Posterior cingulate gyrus (tissue), 11 donors: ENCODE data around the gene SERPINH1.

Source experiments
- DNase-seq, 10 donors: peaks; one replicate each; pipeline versions ENCODE4 v3.0.0 to v3.0.0-alpha.2; 2020 to 2021; ENCODE audit warnings: mixed read lengths in 3 of 10
- intact Hi-C: fragments of 100-400 bp; cut with DNase I; formaldehyde crosslinking; loops from one replicate; pipeline ENCODE4 v1.15.1; 2023

SERPINH1 gene

DNA sequence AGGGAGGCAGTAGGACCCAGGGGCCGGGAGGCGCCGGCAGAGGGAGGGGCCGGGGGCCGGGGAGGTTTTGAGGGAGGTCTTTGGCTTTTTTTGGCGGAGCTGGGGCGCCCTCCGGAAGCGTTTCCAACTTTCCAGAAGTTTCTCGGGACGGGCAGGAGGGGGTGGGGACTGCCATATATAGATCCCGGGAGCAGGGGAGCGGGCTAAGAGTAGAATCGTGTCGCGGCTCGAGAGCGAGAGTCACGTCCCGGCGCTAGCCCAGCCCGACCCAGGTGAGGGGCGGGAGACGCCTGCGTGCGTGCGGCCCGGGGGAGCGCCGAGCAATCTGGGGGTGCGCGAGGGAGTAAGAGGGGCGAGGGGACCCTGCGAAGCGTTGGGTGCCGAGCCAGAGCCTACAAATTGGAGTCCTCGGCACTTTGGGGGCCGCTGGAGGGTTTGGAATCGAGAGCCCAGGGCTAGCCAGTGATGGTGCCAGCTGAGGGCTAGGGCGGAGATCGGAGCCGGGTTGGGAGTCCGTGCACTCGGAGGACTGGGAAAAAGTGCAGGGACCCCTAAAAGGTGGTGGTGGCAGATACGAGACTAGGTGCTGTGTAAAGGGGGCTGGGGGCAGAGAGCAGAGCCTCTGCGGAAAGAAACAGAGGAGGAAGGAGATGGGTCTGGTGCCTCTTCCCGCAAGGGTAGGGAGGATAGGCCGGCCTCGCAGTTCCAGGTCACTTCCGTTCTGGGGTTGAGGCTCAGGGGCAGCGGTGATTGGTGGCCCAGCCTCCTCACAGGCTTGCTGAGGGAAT lies at the start of gene SERPINH1:
Gene SERPINH1 (plus strand): TSS at position 206 of the 788 bp plus-strand sequence. CDS start 4,097 bp downstream, outside the sequence.
- DNase-seq: peak; percentile 47 to 94 (median 66)
- intact Hi-C loops: no loop called here

DNA sequence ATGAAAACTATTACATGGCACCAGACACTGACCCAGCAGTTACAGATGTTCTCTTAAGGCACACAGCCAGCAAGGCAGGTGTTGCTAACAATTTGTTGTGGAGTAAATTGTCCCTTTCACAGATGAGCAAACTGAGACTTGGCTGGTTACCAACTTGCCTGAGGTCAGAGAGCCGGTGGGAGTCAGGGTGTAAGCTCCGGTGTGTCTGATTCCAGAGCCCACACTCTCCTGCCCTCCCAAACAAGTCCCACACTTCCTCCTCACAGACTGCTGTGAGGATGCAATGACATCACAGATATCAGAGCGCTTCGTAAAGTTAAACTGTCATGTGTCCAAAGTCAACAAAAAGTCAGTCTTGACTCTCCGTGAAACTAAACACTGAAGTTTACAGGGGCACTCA lies 48.8 kb upstream of the SERPINH1 start:
- intact Hi-C loops: no loop called here

DNA sequence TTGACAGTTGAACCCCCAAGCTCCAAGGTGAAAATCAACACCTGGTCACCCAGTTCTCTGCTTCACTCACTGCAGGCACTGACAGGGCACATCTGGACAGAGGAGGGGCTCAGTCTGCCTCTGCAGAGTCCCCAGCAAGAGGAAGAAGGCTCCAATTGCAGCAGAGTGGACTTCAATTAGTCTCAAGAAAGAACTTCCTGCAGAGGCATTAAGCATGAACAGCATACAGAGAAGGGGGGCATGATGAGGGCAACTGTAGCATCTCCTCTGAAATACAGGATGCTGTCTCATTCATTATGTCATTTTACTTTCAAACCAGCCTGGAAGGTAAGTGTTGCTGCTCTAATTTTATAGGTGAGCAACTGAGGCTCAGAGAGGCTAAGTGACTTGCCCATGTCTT lies 47.5 kb upstream of the SERPINH1 start:
- no peak for DNase-seq
- intact Hi-C loops: no loop called here

More for the DNA sequence above, 48.8 kb upstream of the SERPINH1 start:
- no peak for DNase-seq

DNA sequence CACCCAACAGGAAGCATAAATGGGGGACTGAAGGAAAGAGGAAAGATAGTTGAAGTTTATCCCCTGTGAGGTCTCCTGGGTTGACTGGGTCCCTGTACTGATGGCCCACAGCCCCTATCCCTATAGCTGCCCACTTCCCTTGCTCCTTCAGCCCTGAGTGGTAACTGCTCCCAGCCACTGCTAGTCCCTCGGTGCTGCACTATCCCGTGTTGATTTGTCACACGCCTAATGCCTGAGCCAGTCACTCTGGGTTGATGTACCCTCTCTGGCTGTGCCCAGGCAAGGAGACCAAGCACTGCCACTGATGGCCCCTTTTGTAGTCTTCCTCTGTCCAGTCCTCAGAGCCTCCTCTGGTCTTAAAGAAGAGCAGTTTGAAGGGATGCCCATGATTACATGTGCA lies 45.9 kb upstream of the SERPINH1 start:
- intact Hi-C loops: no loop called here
- no peak for DNase-seq

DNA sequence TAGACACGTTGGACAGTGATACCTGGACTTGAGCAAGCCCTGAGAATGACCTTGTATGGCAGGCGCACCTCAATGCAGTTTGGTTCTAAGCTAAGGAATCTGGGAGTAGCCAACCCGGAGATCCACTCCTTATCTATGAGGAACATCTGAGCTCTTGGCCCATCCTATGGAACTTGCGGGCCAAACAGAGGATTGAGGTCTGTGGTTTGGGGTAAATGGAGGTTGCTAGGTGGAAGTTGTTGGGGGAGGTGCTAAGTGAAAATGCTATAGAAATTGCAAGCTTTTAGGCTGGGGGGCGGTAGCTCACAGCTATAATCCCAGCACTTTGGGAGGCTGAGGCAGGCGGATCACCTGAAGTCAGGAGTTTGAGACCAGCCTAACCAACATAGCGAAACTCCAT lies 45.2 kb upstream of the SERPINH1 start:
- DNase-seq: no peak
- intact Hi-C loops: no loop called here

DNA sequence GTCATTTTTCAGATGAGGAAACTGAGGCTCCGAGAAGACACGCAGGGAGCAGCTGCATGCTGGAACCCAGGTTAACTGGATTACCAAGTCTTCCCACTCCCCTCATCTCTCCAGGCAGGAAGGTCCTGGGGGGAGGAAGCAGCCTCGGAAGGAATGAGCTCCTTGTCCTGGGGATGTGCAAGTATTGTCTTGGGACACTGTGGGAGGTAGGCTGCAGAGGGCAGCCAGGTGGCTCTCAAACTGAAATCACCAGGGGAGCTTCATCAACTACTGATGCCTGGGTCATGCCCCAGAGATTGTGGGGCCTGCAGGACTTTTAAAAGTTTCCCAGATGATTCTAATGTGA lies 43.9 kb upstream of the SERPINH1 start:
- no peak for DNase-seq
- intact Hi-C loops: no loop called here

DNA sequence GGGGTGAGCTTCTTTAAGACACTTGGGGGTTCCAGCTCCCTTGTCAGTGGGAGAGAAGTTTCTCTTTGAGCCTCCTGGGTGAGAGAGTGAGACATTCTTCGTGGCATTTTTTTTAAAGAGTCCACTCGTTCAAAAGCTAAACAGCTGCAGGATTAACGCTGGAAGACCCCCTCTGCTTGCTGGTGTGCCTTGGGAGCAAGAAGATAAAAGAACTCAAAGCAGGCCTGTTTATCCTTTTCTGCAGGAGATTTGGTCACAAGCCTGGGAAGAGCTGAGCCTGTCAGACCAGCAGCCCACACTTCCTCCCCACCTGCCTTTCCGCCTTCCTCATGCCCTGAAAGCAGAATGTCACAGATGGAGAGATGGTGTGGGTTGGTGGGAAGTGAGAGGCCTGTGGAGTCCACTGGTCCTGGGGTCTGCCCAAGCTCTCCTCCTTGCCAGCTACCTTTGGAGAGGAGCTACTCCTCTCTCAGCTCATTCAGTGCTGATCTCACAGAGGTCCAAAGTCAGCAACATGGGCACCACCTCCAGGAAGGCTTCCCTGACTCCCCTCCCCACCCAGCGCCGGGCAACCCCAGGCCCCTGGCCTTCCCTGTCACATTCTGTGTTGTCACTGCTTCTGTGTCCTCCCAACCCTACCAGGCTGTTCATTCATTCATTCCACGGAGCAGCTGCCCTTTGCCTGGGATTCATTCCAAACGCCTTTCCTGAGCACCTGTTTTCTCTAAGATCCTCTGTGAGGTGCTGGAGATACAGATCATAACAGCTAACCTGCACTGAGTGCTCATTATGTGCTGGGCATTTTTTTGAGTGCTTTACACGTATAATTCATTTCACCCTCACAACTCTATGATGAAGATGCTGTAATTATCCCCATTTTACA lies 43.0 kb upstream of the SERPINH1 start:
- DNase-seq: no peak
- intact Hi-C loops: no loop called here

DNA sequence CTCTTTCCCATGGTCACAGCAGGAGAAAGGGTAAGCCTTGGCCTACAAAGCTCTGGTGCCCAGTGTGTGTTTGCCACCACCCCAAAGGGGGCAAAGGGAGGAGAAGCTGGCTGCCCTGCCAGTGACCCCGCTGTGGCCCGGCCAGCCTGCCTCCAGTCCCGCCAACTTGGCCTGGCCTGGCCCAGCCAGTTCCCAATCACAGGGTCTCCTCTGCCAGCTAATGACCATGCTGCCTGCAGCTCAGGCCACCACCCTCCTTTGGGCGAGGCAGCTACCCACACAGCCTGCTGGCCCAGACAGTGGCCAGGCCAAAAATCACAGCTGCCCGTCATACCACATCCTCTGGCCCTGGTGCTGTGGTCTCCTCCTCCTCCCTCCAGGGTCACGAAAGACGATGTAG lies 41.4 kb upstream of the SERPINH1 start:
- intact Hi-C loops: no loop called here

DNA sequence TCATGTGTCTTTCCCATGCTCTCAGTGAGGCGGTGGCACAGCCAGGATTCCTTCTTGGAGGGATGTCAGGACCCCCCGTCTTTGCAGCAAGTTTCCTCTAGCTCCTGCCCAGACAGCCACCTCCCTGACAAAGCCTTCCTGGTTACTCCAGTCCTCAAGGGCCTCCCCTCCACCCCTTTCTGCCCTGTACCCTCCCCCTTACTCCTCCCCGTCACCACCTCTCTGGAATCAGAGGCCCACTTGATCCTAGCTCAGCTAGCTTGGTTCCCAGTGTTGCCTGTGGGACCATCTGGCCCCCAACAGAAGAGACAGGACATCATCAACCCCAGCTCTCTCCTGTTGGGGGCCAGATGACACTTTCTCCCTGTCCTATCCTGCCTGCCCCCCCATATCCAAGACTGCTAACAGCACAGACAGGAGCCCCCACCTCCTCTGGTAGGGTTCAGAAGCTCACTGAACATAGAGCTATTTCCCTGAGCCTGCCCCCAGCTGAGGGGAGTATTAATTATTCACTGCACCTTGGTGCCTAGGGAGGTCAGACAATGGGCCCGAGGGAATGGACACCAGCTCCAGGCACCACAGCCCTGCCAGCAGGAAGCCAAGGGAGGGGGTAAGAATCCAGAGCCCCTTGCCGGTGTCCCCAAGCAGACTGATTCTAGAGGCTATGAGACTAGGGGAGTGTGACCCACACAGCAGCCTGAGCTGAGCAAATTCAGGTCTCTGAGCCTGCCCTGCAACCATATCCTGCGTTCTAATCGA lies 39.6 kb upstream of the SERPINH1 start:
- intact Hi-C loops: no loop called here
- peak in 1 of 10 donors; percentile 73 for DNase-seq

More for the DNA sequence above, 41.4 kb upstream of the SERPINH1 start:
- peak in 3 of 10 donors; percentile 23 to 85 (median 44) for DNase-seq

DNA sequence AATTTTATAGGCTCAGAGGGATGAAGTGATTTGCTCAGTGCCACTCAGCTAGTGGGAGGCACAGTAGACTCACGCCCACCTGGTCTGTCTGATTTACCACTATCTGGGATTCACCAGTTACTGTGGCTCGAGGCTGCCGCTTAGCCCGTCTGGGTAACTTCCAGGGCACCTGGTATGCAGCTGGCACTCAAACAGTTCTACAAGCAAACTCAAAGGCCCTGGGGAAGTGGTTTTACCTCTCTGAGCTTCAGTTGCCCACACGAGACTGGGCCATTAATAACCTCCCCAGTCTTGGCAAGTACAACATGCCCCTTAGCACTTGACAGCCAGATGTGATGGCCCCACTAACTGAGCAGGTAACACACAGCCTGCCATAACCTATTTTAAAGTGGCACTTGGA lies 38.9 kb upstream of the SERPINH1 start:
- intact Hi-C loops: no loop called here
- no peak for DNase-seq

DNA sequence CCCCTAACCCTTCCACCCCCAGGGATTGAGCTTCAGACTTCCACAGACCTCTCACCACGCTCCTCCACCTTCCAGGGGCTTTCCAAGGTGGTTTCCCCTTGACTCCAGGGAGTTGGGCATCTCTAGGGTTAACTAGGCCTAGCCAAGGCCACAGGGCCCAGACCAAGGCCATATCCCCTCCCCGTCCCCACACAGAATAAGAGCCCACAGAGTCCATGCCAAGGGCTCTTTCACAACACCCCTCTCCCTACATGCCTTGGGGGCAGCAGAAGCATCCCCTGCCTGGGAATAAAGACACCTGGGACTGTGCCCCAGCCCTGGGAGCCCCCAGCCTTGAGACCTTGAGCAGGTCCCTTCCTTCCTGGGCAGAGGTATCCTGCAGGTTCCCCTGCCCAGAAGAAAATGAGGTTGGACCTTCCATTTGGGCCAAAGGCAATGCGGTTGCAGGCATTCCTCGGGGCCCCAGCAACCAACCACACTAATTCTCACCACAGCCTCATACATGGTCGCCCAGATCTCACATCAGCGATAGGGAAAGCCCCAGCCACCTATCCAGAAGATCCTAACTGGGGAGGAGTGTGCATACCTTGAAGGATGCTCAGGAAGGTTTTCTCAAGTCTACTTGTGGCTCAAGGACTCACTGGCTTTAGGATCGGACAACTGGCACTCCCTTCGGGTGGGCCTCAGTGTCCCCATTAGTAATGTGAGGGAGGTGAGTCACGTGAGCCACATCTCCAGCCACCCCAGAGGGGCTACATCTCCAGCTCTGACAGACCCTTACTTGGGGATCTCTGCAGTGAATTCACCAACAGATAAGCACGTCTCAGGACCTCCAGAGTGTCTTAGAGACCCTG lies 38.0 kb upstream of the SERPINH1 start:
- intact Hi-C loops: no loop called here
- no peak for DNase-seq

DNA sequence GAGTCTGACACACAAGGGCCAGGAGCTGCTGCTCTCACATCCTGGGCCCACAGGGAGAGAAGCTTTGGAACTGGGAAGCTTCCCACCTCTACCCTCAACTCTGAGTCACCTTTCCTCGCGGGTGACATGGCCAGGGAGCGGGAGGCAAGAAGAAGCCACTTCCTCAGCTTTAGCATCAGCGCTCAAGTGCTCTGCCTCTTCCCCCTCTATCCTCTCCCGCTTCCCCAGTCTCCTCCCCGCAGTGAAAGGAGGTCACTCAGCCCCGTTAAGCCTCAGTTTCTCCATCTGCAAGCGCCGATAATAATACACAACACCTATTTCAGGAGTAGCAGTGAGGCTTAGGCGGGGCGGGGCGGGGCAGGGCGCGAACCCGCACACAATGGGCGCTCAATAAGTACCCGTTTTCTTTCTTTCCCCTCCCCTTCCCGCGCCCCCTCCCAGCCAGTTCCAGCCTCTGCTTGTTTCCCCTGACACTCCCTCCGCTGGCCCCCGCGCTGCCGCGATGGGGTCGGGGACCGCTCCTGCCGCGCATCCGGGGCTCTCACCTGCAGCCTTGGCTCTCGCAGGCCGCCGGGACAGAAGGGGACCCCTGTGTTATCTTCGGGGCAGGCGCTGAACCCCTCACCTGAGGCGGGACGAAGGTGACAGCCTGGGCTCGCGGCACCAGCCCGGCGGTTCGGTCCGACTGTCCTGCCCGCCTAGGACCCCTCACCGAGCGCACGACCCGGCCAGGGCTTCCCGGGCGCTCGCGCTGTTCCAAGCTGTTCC lies 37.2 kb upstream of the SERPINH1 start:
- DNase-seq: peak in 2 of 10 donors; percentile 76 to 84
- intact Hi-C loops: no loop called here

DNA sequence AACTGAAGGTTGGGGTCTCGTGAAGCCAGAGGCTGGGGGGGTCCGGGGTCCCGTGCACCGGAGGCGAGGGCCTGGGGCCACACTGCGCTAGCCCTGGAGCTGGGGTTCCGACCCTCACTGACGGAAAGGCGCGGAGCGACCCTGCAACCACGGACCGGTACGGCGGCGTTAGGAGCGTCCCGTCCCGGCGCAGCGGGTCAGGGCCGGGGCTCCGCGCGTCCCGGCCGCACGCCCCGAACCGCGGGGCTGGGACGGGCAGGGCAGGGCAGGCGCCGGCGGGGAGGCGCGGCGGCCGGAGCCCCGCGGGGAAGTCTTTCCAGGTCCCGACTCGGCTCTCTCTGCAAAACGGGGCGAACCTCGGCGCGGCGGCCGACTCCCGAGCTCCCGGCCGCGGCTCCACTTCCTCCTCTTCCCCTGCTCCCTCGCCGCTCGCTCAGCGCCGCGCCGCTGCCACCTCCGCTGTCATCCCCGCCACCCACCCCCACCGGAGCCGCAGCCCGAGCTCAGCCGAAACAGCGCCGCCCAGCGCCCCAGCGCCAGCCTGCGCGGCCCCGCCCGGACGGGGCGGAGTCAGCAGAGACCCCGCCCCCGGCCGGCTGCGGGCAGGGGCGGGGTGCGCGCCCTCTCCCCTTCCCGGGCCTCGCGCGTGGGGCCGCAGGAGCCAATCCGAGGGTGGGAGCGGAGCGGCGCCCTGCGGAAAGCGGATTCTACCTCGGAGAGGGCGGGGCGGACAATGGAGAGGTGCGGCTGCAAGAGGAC lies 36.4 kb upstream of the SERPINH1 start, which contains the start of gene GDPD5:
Gene GDPD5 (minus strand): TSS at position 509 of the 759 bp plus-strand sequence. CDS start 48,206 bp downstream, outside the sequence.
- DNase-seq: peak; percentile 64 to 98 (median 82)
- intact Hi-C loops: no loop called here

DNA sequence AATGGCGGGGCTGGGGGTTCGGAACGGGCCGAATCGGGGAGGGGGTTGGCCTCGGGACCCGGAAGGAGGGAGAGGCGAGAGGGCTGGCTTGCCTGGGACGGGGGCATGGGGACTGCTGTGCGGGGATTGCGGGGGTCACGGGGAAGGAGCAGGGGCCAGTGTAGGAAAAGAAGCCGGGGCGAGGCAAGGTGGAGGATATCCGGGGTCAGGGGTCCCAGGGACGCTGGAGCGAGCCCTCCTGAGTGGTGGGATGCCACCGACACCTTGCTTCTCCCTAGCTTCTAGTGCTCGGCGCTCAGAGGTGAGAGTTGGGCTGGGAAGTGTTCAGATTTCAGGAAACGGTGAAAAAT lies 35.9 kb upstream of the SERPINH1 start:
- DNase-seq: no peak

DNA sequence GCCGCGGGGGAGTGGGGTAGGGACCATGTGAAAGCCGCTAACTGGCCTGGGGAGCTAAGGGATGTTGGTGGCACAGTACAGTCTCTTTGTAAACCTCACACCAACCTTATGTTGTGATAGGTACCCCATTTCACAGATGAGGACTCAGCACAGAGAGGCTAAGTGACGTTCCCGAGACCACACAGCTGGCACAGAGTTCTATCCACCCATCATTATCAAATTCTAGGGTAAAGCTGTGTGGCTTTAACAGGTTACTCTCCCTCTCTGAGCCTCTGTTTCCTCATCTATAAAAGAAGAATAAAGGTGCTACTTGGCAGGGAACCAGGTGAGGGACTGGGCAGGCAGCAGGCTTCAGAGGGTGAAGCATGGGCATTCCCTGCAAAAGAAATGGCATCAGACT lies 34.9 kb upstream of the SERPINH1 start:
- intact Hi-C loops: no loop called here
- no peak for DNase-seq

More for the DNA sequence above, 35.9 kb upstream of the SERPINH1 start:
- intact Hi-C loops: no loop called here

DNA sequence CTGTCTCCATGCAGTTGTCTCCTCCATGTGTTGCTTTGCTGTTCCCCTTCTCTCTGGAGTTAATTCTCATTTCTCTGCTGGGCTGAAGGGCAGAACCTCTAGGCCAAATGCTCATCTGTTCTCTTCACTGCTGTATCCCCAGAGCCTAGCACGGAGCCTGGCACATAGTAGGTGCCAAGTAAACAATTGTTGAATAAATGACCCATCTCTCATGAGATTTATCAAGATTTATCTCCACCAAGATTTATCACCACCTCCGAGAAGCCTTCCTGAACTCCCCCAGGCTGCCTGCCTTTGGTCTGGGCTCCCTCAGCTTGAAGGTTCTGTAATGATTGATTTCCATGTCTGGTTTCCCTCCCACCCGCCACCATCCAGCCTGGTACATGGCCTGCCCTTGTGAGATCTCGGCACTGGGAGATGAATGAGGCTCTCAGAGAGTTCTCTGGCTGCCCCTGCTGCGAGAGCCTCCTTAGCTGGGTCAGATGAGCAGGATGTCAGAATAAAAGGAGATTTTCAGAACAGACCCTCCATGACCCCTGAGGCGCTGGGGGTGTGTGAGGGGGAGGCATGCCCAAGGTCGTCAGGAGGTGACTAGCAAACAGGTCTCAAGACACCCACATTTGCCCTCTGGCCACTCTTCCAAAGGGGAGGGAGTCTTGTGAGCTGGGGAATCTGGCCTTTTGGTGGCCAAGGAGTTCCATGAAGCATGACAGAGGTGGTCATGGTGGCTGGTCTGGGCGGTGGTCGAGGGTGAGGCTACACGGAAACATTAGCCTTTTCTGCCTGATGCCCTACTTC lies 33.9 kb upstream of the SERPINH1 start:
- DNase-seq: no peak
- intact Hi-C loops: no loop called here

DNA sequence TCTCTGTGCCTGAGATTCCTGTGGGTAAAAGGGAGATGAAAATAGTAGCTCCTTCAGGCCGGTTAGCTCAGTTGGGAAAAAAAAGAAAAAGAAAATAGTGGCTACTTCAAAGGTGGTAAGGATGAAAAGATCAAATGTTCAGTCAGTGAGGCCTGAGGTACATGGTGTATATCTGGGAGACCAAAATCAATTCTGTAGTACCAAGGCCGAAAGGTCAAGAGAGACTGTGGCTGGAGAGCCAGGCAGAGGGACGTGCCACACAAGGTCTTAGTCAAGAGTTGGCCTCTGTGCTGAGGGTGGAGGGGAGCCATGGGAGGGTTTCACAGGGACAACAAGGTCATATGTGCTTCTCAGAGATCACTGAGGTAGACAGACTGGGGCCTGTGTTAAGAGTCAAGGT lies 31.5 kb upstream of the SERPINH1 start:
- no peak for DNase-seq
- intact Hi-C loops: loop anchor here (5.0 kb wide), 1 partner anchor 248 kb away; no protein-coding TSS in a partner anchor
